GM12873 (cell line): ENCODE data around the gene WDR88.

Experiments
- TF ChIP-seq, protein P1 (sequence below): IDR thresholded peaks from 2 replicates; pipeline ENCODE4 v1.5.1; 2012; ENCODE audit warnings: low read depth, mild to moderate bottlenecking, moderate library complexity, low read length, control low read depth; ENCODE audit not compliant: insufficient read depth; ENCODE audit errors: missing control alignments

Gene WDR88

GRCh38 chr19:33211794-33212435, 80.0 kb downstream of the WDR88 start:
- TF ChIP-seq, protein P1, sequence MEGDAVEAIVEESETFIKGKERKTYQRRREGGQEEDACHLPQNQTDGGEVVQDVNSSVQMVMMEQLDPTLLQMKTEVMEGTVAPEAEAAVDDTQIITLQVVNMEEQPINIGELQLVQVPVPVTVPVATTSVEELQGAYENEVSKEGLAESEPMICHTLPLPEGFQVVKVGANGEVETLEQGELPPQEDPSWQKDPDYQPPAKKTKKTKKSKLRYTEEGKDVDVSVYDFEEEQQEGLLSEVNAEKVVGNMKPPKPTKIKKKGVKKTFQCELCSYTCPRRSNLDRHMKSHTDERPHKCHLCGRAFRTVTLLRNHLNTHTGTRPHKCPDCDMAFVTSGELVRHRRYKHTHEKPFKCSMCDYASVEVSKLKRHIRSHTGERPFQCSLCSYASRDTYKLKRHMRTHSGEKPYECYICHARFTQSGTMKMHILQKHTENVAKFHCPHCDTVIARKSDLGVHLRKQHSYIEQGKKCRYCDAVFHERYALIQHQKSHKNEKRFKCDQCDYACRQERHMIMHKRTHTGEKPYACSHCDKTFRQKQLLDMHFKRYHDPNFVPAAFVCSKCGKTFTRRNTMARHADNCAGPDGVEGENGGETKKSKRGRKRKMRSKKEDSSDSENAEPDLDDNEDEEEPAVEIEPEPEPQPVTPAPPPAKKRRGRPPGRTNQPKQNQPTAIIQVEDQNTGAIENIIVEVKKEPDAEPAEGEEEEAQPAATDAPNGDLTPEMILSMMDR, result no peak

GRCh38 chr19:33212436-33213172, 80.7 kb downstream of the WDR88 start:
- TF ChIP-seq, protein P1, result no peak

GRCh38 chr19:33214596-33214995, 82.7 kb downstream of the WDR88 start:
- TF ChIP-seq, protein P1, result peak; percentile 14

DNA sequence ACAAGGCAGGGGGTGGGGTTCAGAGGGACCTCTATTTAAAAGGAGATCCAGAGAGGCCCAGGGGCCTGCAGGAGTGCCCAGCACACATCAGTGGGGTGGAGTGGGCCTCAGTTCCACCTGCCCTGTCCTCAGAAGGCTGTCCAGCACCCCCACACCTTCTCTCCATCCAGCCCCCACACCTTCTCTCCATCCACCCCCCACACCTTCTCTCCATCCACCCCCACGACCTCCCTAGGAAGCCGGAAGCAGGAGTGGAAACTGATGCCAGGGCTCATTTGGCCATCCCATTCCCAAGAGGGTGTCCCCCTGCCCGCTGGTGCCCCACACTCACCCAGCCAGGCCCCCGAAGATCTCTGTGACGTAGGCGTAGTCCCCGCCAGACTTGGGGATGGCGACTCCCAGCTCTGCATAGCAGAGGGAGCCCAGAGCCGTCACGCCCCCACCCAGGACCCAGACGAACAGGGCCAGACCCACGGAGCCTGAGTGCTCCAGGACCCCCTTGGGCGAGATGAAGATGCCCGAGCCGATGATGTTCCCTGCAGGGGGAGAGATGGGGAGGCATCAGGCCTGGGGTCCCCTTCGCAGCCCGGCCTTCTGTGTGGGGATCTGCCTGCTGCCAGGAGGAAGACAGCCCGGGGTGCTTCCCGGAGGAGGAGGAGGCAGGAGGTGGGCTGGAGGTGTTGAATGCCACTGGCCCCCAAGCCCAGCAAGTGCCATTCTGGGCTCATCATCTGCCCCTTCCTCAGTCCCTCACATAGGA, 83.7 kb downstream of the WDR88 start:
- TF ChIP-seq, protein P1, result no peak

DNA sequence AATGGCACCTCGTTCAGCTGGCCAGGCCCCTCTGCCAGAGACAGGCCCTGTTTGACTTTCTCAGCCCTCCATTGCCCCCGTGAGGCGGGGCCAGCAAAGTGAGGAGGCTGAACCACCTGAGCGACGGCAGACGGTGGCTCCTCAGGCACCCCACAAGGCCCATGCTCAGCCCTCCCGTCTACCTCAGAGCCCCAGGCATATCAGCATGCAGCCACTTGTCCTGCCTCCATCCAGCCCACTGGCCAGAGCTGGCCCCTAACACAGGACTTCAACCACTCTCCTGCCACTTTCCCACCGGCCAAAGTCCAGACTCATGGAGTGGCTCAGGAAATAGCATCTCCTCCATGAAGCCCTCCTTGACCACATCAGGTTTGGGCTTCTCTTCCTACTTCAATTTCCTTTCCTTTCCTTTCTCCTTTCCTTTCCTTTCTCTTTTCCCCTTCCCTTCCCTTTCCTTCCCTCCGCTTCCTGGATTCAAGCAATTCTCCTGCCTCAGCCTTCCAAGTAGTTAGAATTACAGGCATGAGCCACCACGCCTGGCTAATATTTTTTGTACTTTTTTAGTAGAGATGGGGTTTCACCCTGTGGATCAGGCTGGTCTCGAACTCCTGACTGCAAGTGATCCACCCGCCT, 84.4 kb downstream of the WDR88 start:
- TF ChIP-seq, protein P1, result no peak

DNA sequence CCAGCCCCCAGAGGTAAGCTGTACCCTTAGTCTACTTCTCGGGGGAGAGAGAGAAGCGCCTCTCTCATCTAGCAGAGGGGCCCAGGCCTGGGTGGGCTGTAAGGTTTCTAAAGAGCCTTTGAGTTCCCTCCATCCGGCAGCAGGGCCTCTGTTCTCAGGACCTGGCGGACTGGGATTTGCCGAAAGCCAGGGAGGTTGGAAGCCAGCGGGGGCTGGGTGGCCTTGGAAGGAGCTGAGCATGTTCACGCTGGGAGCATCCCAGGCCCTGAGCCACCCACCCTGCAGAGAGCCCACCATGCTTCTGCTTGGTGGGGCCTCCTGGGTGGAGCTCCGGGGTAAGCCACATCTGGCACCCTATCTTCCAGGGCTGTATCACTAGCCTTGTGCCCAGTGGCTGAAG, 86.0 kb downstream of the WDR88 start:
- TF ChIP-seq, protein P1, result no peak

- TF ChIP-seq, protein P1, result peak; percentile 30
Observed at GRCh38 chr19:33219261-33219815, 87.4 kb downstream of the WDR88 start.
